Chondrocyte (in vitro differentiated cells): Measurements from ENCODE around the gene DLGAP3. TPM values are rescaled to one million over a fixed set of nuclear protein-coding genes. Genes with fewer than 3 reads are reported as not detected.

Source experiments
- DNase-seq: peaks from one replicate; pipeline ENCODE4 v3.0.0; 2021; ENCODE audit warnings: mixed read lengths, low spot score
- H3K27ac Mint-ChIP-seq: one replicate; pipeline ENCODE4 v1.8.0; 2021; ENCODE audit warnings: mild to moderate bottlenecking, moderate library complexity, mixed read lengths; ENCODE audit not compliant: unreplicated experiment
- H3K27me3 Mint-ChIP-seq: 2 replicates; pipeline ENCODE4 v1.8.0; 2021; ENCODE audit warnings: low read depth, mixed read lengths
- H3K36me3 Mint-ChIP-seq: 2 replicates; pipeline ENCODE4 v1.8.0; 2021; ENCODE audit warnings: low read depth, mixed read lengths
- H3K4me1 Mint-ChIP-seq: 2 replicates; pipeline ENCODE4 v1.8.0; 2021; ENCODE audit warnings: low read depth, mild to moderate bottlenecking, mixed read lengths
- H3K4me3 Mint-ChIP-seq: one replicate; pipeline ENCODE4 v1.8.0; 2021; ENCODE audit warnings: mild to moderate bottlenecking, moderate library complexity, mixed read lengths; ENCODE audit not compliant: unreplicated experiment
- H3K9me3 Mint-ChIP-seq: 2 replicates; pipeline ENCODE4 v1.8.0; 2021; ENCODE audit warnings: low read depth, mixed read lengths
- total RNA-seq: library from RNA; stranded (reverse); gene quantifications from 3 replicates; pipeline ENCODE4 v1.2.1, GENCODE V29; 2021
- TF ChIP-seq, protein P1 (sequence below): fragments of 200-600 bp; sonication (generic); IDR thresholded peaks from 2 replicates; pipeline ENCODE4 v1.5.0; 2021; ENCODE audit warnings: antibody characterized with exemption, mild to moderate bottlenecking, moderate library complexity

DLGAP3 gene
- total RNA-seq, 1 donor from 2014 or later: 0.22 TPM

DNA sequence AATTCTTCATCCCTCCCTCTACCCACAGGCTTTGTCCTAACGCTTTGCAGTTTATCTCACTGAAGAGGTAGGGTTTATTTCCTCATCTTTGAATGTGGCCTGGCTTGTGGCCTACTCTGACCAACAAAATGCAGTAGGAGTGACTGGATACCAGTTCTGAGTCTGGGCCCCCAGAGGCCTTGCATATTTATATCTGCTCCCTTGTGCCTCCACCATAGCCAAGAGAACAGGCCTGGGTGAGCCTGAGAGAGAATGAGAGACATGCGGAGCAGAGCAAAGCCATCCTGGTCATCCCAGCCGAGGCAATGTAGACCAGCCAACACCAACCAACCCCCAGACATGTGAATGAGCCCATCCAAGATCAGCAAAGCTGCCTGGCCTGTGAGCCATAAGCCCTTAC is 100.2 kb downstream of the DLGAP3 start:
- H3K4me3 Mint-ChIP-seq: no peak overlapping the region
- no peak for DNase-seq
- H3K9me3 Mint-ChIP-seq: no peaks in the 10 kb centered on the region
- H3K27me3 Mint-ChIP-seq: no peaks in the 10 kb centered on the region
- no peak overlapping the region for H3K27ac Mint-ChIP-seq
- TF ChIP-seq, protein P1, sequence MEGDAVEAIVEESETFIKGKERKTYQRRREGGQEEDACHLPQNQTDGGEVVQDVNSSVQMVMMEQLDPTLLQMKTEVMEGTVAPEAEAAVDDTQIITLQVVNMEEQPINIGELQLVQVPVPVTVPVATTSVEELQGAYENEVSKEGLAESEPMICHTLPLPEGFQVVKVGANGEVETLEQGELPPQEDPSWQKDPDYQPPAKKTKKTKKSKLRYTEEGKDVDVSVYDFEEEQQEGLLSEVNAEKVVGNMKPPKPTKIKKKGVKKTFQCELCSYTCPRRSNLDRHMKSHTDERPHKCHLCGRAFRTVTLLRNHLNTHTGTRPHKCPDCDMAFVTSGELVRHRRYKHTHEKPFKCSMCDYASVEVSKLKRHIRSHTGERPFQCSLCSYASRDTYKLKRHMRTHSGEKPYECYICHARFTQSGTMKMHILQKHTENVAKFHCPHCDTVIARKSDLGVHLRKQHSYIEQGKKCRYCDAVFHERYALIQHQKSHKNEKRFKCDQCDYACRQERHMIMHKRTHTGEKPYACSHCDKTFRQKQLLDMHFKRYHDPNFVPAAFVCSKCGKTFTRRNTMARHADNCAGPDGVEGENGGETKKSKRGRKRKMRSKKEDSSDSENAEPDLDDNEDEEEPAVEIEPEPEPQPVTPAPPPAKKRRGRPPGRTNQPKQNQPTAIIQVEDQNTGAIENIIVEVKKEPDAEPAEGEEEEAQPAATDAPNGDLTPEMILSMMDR: no peak
- H3K4me1 Mint-ChIP-seq: peaks cover 14% of the 10 kb centered on the region
- H3K36me3 Mint-ChIP-seq: peaks cover 2% of the 10 kb centered on the region

DNA sequence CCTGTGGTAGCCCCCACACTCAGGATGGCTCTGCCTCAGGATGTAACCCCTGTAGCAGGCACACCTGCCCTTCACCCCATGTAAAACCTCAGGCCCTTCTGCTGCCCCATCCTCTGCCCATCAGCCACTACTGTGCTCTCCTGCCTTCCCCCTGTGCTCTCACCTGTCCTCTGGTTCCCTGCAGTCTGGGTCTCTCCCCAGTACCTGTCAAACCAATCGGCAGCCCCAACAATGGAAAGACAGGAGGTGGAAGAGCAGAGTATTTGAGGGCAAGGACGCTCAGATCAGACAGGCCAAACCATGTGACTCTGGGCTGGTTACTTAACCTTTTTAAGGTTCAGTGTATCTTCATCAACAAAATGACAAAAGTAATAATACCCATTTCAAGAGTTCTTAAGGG is 100.8 kb downstream of the DLGAP3 start:
- no peaks in the 10 kb centered on the region for H3K27me3 Mint-ChIP-seq
- no peak for DNase-seq
- TF ChIP-seq, protein P1: no peak
- H3K4me3 Mint-ChIP-seq: no peak overlapping the region
- H3K27ac Mint-ChIP-seq: no peak overlapping the region
- H3K36me3 Mint-ChIP-seq: peaks cover 4% of the 10 kb centered on the region
- peaks cover 12% of the 10 kb centered on the region for H3K4me1 Mint-ChIP-seq
- peaks cover 6% of the 10 kb centered on the region for H3K9me3 Mint-ChIP-seq

DNA sequence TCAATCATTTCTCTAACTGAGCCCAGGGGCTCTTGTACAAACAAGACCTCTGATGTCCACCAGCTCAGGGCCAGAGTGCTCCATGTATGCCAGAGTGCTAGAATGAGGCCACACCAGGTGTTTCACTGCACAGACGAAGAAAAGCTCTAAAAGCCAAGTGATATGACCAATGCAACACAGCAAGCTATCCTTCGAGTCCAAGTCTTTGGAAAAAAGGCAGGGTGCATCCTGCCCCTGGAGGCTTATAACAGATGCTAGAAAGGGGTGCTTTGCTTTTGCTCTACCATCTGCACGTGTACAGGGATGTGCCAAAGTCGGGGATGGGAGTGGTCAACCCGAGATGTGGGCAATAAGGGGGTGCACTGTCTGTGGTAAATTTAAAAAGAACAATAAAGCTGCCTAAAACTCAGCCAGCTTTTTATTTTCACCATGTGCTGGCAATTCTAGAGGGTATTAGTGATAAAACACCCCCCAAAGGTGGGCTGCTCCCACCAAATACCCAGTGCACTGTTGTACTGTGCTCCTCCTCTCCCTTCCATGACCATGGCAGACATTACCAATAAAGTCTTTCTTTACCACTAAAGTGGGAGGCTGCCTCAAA is 102.0 kb downstream of the DLGAP3 start:
- Mint-ChIP-seq H3K27ac (no peak overlapping the region), H3K4me3 (no peak overlapping the region), H3K27me3 (no peaks in the 10 kb centered on the region), H3K9me3 (peaks cover 6% of the 10 kb centered on the region), H3K4me1 (peaks cover 11% of the 10 kb centered on the region), H3K36me3 (peaks cover 4% of the 10 kb centered on the region)
- TF ChIP-seq, protein P1: no peak
- no peak for DNase-seq

DNA sequence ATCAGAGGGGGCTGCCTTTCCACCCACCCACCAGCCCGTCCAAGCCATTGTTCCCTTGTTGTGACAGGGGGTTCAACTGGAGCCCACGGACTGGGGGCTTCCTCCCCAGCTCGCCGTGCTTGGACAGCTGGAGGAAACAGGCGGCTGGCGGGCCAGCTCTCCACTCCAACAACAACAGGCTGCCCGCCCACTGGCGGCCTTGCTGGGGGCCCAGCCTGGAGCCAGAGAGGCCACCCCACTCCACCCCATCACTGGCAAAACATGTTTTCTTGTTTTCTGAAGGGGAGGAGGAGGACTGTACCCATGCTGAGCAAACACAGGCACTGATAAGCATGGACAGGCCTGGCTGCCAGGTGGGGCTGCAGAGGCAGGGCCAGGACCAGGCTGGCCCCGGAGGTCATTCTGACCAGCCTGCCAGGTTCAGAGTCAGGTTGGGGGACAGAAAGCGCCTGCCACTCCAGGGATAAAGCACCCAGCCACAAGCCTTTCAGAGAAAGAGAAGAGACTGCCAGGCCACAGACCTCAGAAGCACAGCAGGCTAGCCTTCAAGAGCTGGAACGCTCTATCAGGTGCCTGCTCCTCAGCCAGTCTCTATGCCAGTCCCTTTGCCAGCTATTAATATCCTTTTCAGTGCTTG is 103.9 kb downstream of the DLGAP3 start:
- peaks cover 9% of the 10 kb centered on the region for H3K9me3 Mint-ChIP-seq
- H3K4me3 Mint-ChIP-seq: no peak overlapping the region
- no peak for DNase-seq
- TF ChIP-seq, protein P1: no peak
- H3K27ac Mint-ChIP-seq: no peak overlapping the region
- peaks cover 4% of the 10 kb centered on the region for H3K36me3 Mint-ChIP-seq
- H3K4me1 Mint-ChIP-seq: peaks cover 20% of the 10 kb centered on the region
- H3K27me3 Mint-ChIP-seq: no peaks in the 10 kb centered on the region

DNA sequence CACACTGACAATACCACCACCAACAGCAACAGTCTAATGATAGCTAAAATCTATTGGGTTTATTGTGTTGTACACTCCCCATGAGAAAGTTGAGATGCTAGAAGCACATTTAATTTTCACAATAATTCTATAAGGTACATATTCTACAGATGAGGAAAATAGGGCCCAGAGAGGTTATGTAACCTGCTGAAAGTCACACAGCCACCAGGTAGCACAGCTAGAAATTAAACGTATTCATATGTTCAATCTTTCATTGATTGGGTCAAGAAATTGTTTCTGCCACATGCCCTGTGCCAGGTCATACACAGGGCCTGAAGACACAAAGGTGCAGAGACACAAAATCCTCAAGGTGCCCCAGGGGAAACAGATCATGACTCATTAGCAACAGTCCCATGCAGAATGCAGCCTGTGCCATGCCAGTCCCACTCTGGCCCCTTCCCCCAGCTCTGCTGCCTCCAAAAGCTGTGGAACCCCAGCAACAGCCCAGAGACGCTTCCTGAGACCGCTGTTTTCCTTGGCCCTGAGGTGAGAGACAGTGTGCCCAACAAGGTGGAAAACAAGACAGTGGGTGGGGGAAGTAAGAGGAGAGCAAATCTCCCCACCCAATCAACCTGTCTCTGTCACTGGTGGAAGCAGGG is 104.5 kb downstream of the DLGAP3 start:
- no peaks in the 10 kb centered on the region for H3K27me3 Mint-ChIP-seq
- H3K27ac Mint-ChIP-seq: peak overlapping the region; percentile 36
- peaks cover 9% of the 10 kb centered on the region for H3K9me3 Mint-ChIP-seq
- H3K4me1 Mint-ChIP-seq: peaks cover 20% of the 10 kb centered on the region
- TF ChIP-seq, protein P1: no peak
- peaks cover 7% of the 10 kb centered on the region for H3K36me3 Mint-ChIP-seq
- DNase-seq: no peak
- no peak overlapping the region for H3K4me3 Mint-ChIP-seq
